ENCODE data around the gene CLCA2.
A peak's percentile ranks its signal among the peaks of the same experiment; 100 is the strongest.

CLCA2 gene

GRCh38 chr1:86455073-86455472 lies 31.1 kb downstream of the CLCA2 start:
- TF ChIP-seq CTCF (IDR thresholded peaks at IDR 0.05; ENCODE audit: insufficient read depth, low read depth, low read length, missing control alignments) = no peak
- H3K4me3 ChIP-seq (ENCODE audit: low read length) = no peak overlapping the region
- DNase-seq (ENCODE audit: low read depth) = no peak

GRCh38 chr1:86460998-86461397 lies 37.0 kb downstream of the CLCA2 start:
- no peak for DNase-seq (ENCODE audit: low read depth)
- H3K4me3 ChIP-seq (ENCODE audit: low read length) = no peak overlapping the region
- no peak for TF ChIP-seq CTCF (IDR thresholded peaks at IDR 0.05; ENCODE audit: insufficient read depth, low read depth, low read length, missing control alignments)

- no peak for TF ChIP-seq CTCF (IDR thresholded peaks at IDR 0.05; ENCODE audit: insufficient read depth, low read depth, low read length, missing control alignments)
- H3K4me3 ChIP-seq (ENCODE audit: low read length) = no peak overlapping the region
- no peak for DNase-seq (ENCODE audit: low read depth)
Observed at GRCh38 chr1:86461482-86461881, 37.5 kb downstream of the CLCA2 start.

GRCh38 chr1:86464819-86465218 lies 40.8 kb downstream of the CLCA2 start:
- no peak for TF ChIP-seq CTCF (IDR thresholded peaks at IDR 0.05; ENCODE audit: insufficient read depth, low read depth, low read length, missing control alignments)
- H3K4me3 ChIP-seq (ENCODE audit: low read length) = no peak overlapping the region
- DNase-seq (ENCODE audit: low read depth) = no peak

- no peak for DNase-seq (ENCODE audit: low read depth)
- no peak for TF ChIP-seq CTCF (IDR thresholded peaks at IDR 0.05; ENCODE audit: insufficient read depth, low read depth, low read length, missing control alignments)
- no peak overlapping the region for H3K4me3 ChIP-seq (ENCODE audit: low read length)
Observed at GRCh38 chr1:86466109-86466844, 42.3 kb downstream of the CLCA2 start.

- no peak for TF ChIP-seq CTCF (IDR thresholded peaks at IDR 0.05; ENCODE audit: insufficient read depth, low read depth, low read length, missing control alignments)
- peak; percentile 59 for DNase-seq (ENCODE audit: low read depth)
- no peak overlapping the region for H3K4me3 ChIP-seq (ENCODE audit: low read length)
Observed at GRCh38 chr1:86466986-86467385, 43.0 kb downstream of the CLCA2 start.

- DNase-seq (ENCODE audit: low read depth) = no peak
- no peak within 1 kb of the TSS for H3K4me3 ChIP-seq (ENCODE audit: low read length)
- TF ChIP-seq CTCF (IDR thresholded peaks at IDR 0.05; ENCODE audit: insufficient read depth, low read depth, low read length, missing control alignments) = no peak
Observed at GRCh38 chr1:86468501-86468977, 44.6 kb downstream of the CLCA2 start, which contains the start of gene CLCA1. Gene CLCA1, plus strand, starts transcription at chr1:86468927. Its CDS starts 45 bp downstream, at chr1:86468972.
